Gastroesophageal sphincter (tissue), 2 donors: ENCODE data around the gene SRPK2.

Experiments used
- EP300 ChIP-seq: sonication (generic); formaldehyde crosslinking; IDR thresholded peaks from one replicate; pipeline ENCODE4 v1.6.1; 2017; ENCODE audit warnings: antibody characterized with exemption, mild to moderate bottlenecking
- POLR2AphosphoS5 ChIP-seq: sonication (generic); formaldehyde crosslinking; IDR thresholded peaks from one replicate; pipeline ENCODE4 v1.6.1; 2017; ENCODE audit warnings: antibody characterized with exemption

- TF ChIP-seq EP300: no peak
- no peak for TF ChIP-seq POLR2AphosphoS5
Observed at GRCh38 chr7:105229641-105230040, 159.1 kb downstream of the SRPK2 start.
